PC-3 (cell line): ENCODE results near the gene HES7. TPM values are rescaled to one million over a fixed set of nuclear protein-coding genes. Genes with fewer than 3 reads are reported as not detected.
A peak's percentile ranks its signal among the peaks of the same experiment; 100 is the strongest.

Experiments used
- ATAC-seq: fragments of 200-7000 bp; cut with Tn5 transposase; 2 replicates; pipeline ENCODE4 v1.9.1; 2020; ENCODE audit warnings: mild to moderate bottlenecking, moderate library complexity
- BruUV-seq: library from RNA; stranded (reverse); fragments of 400-500 nt; replicated peaks from 2 replicates; lab custom pipeline; 2021; lab: Mats Ljungman, UMichigan
- CTCF ChIA-PET: fragments of 300-600 bp; sonication (Branson Sonifier 250); formaldehyde crosslinking; loops from one replicate; lab custom pipeline; 2022; ENCODE audit warnings: antibody characterized with exemption; lab: Charles Lee
- POLR2A ChIA-PET: fragments of 300-600 bp; sonication (Branson Sonifier 250); formaldehyde crosslinking; loops from one replicate; lab custom pipeline; 2022; ENCODE audit warnings: antibody characterized with exemption; ENCODE audit not compliant: unreplicated experiment; lab: Charles Lee
- DNase-seq: peaks from one replicate; pipeline ENCODE4 v3.0.0-alpha.2; 2015
- H2AFZ ChIP-seq: fragments of 300-600 bp; sonication (generic); 2 replicates; pipeline ENCODE4 v1.6.0; 2016; ENCODE audit warnings: antibody characterized with exemption, low read length
- H3F3A ChIP-seq: fragments of 300-600 bp; sonication (generic); one replicate; pipeline ENCODE4 v1.6.0; 2017; ENCODE audit warnings: antibody characterized with exemption, low read length, control low read depth, mild to moderate bottlenecking; ENCODE audit not compliant: unreplicated experiment
- H3K27ac ChIP-seq: fragments of 300-600 bp; sonication (generic); 2 replicates; pipeline ENCODE4 v1.5.1; 2016; ENCODE audit warnings: mild to moderate bottlenecking, low read length
- H3K27me3 ChIP-seq: fragments of 300-600 bp; sonication (generic); 2 replicates; pipeline ENCODE4 v1.6.1; 2016; ENCODE audit warnings: low read length, mixed read lengths
- H3K36me3 ChIP-seq: fragments of 300-600 bp; sonication (generic); 2 replicates; pipeline ENCODE4 v1.6.1; 2016; ENCODE audit warnings: low read depth, mixed run types, low read length, mixed read lengths
- H3K4me1 ChIP-seq: fragments of 300-600 bp; sonication (generic); 2 replicates; pipeline ENCODE4 v1.5.1; 2016; ENCODE audit warnings: low read length; ENCODE audit not compliant: insufficient read depth
- H3K4me2 ChIP-seq: fragments of 300-600 bp; sonication (generic); 2 replicates; pipeline ENCODE4 v1.6.0; 2016; ENCODE audit warnings: low read length
- H3K4me3 ChIP-seq: fragments of 300-600 bp; sonication (generic); 2 replicates; pipeline ENCODE4 v1.5.1; 2016; ENCODE audit warnings: mild to moderate bottlenecking, low read length, mixed read lengths
- H3K79me2 ChIP-seq: fragments of 300-600 bp; sonication (generic); 2 replicates; pipeline ENCODE4 v1.6.1; 2017; ENCODE audit warnings: low read length, mixed read lengths
- H3K9ac ChIP-seq: fragments of 300-600 bp; sonication (generic); 2 replicates; pipeline ENCODE4 v1.6.0; 2016; ENCODE audit warnings: mild to moderate bottlenecking, low read length
- H3K9me2 ChIP-seq: fragments of 300-600 bp; sonication (generic); replicated peaks from 2 replicates; pipeline ENCODE4 v1.6.1; 2016; ENCODE audit warnings: mixed run types, low read length, mixed read lengths
- H3K9me3 ChIP-seq: fragments of 300-600 bp; sonication (generic); 2 replicates; pipeline ENCODE4 v1.6.1; 2016; ENCODE audit warnings: low read length, mixed read lengths
- H4K20me1 ChIP-seq: fragments of 300-600 bp; sonication (generic); 2 replicates; pipeline ENCODE4 v1.6.1; 2016; ENCODE audit warnings: low read length, mixed read lengths
- EZH2 ChIP-seq: fragments of 300-600 bp; sonication (generic); IDR thresholded peaks from one replicate; pipeline ENCODE4 v1.6.1; 2017; ENCODE audit warnings: antibody characterized with exemption, mild to moderate bottlenecking, low read length; ENCODE audit not compliant: unreplicated experiment
- EZH2phosphoT487 ChIP-seq: fragments of 300-600 bp; sonication (generic); IDR thresholded peaks from 2 replicates; pipeline ENCODE4 v1.6.1; 2018; ENCODE audit warnings: mild to moderate bottlenecking, antibody characterized with exemption, low read length, borderline replicate concordance
- intact Hi-C: fragments of 100-400 bp; cut with micrococcal nuclease; formaldehyde crosslinking; loops from 2 replicates; pipeline ENCODE4 v1.9.0; 2023
- total RNA-seq: library from RNA; depleted of rRNA; stranded (reverse); fragments of >200 nt; gene quantifications from 2 replicates; pipeline ENCODE4 v1.2.3, GENCODE V29; 2014
- TF ChIP-seq, protein P1 (sequence below): fragments of 300-600 bp; sonication (generic); conservative IDR thresholded peaks from 2 replicates; pipeline ENCODE4 v1.5.1; 2017; ENCODE audit warnings: antibody characterized with exemption, low read depth, mild to moderate bottlenecking, low read length

Gene HES7
- total RNA-seq, 1 experiment from 2014 or later: not detected

DNA sequence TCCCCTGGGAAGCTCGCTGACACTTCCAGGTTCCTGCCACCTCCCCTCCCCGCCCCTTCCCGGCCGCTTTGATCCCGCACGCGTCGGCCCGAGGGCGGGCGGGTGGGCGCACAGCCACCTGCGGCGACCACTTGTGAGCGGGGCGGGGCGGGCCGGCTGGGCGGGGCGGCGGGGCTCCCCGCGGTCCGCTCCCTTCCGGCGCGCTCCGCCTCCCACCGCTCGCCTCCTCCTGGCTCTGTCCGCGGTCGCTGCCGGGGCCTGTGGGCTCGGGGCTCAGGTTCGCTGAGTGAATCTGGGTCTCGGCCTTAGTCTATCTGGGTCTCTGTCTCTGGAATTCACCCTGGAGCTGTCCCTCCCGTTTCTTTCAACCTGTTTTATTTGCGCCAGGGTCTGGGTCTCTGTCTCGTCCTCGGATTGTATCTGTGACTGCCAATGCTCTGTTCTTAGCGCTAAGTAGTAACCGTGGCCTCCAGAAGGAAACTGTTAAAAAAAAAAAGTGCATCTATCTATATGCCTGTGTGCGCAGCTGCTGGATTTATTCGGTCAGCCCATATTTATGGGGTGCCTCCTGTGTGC is 2.7 kb upstream of the HES7 start:
- ChIA-PET POLR2A (no interaction called here), CTCF (interaction anchor here (0.7 kb wide), 1 partner anchor 69 kb away, joined by 4 read pairs; no protein-coding TSS in a partner anchor)
- Histone ChIP-seq H2AFZ (peak overlapping the region; percentile 100), H3K4me2 (peak overlapping the region; percentile 96), H3K9me2 (no peaks in the 10 kb centered on the region), H3K27me3 (no peaks in the 10 kb centered on the region), H4K20me1 (no peaks in the 10 kb centered on the region), H3K4me1 (peaks cover 7% of the 10 kb centered on the region; the same call in 1 of the 2 replicates), H3K27ac (no peak overlapping the region), H3K4me3 (peak overlapping the region; percentile 91), H3F3A (peaks cover 4% of the 10 kb centered on the region), H3K9me3 (no peaks in the 10 kb centered on the region), H3K9ac (peak overlapping the region; percentile 49), H3K79me2 (no peaks in the 10 kb centered on the region), H3K36me3 (no peaks in the 10 kb centered on the region)
- intact Hi-C loops: no loop called here
- no TSS peak for BruUV-seq
- TF ChIP-seq EZH2: no peak
- TF ChIP-seq, protein P1, sequence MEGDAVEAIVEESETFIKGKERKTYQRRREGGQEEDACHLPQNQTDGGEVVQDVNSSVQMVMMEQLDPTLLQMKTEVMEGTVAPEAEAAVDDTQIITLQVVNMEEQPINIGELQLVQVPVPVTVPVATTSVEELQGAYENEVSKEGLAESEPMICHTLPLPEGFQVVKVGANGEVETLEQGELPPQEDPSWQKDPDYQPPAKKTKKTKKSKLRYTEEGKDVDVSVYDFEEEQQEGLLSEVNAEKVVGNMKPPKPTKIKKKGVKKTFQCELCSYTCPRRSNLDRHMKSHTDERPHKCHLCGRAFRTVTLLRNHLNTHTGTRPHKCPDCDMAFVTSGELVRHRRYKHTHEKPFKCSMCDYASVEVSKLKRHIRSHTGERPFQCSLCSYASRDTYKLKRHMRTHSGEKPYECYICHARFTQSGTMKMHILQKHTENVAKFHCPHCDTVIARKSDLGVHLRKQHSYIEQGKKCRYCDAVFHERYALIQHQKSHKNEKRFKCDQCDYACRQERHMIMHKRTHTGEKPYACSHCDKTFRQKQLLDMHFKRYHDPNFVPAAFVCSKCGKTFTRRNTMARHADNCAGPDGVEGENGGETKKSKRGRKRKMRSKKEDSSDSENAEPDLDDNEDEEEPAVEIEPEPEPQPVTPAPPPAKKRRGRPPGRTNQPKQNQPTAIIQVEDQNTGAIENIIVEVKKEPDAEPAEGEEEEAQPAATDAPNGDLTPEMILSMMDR: no peak
- peak; percentile 32 for ATAC-seq
- DNase-seq: peak; percentile 37

GRCh38 chr17:8125947-8126490 is 2.1 kb upstream of the HES7 start:
- BruUV-seq: no TSS peak
- TF ChIP-seq, protein P1: no peak
- TF ChIP-seq EZH2: no peak
- TF ChIP-seq EZH2phosphoT487: no peak
- no peaks in the 10 kb centered on the region for H3K9me2 ChIP-seq
- intact Hi-C loops: loop anchor here (1.0 kb wide), 1 partner anchor 12 kb away; no protein-coding TSS in a partner anchor
- no peaks in the 10 kb centered on the region for H3K27me3 ChIP-seq
- peak overlapping the region; percentile 91 for H3K4me3 ChIP-seq
- peak; percentile 22 for DNase-seq
- peaks cover 9% of the 10 kb centered on the region; the same call in 1 of the 2 replicates for H3K4me1 ChIP-seq
- H3K9me3 ChIP-seq: no peaks in the 10 kb centered on the region
- no peaks in the 10 kb centered on the region for H3K79me2 ChIP-seq
- H3K27ac ChIP-seq: no peak overlapping the region
- peak overlapping the region; percentile 96 for H3K4me2 ChIP-seq
- peak overlapping the region; percentile 22; the same call in 1 of the 2 replicates for H3K9ac ChIP-seq
- H2AFZ ChIP-seq: peak overlapping the region; percentile 100
- ChIA-PET POLR2A (no interaction called here), CTCF (interaction anchor here (0.6 kb wide), 1 partner anchor 170 kb away, joined by 3 read pairs; no protein-coding TSS in a partner anchor)
- no peaks in the 10 kb centered on the region for H3K36me3 ChIP-seq
- no peaks in the 10 kb centered on the region for H4K20me1 ChIP-seq
- ATAC-seq: peak; percentile 3; the same call in 1 of the 2 replicates
- H3F3A ChIP-seq: peaks cover 4% of the 10 kb centered on the region
